Lower leg skin (tissue), 4 donors: ENCODE measurements around the gene LHX3. TPM values are rescaled to one million over a fixed set of nuclear protein-coding genes. Genes with fewer than 3 reads are reported as not detected.

ENCODE experiments used
- DNase-seq, 2 donors: peaks; one replicate each; pipeline ENCODE4 v3.0.0-alpha.2; 2019; ENCODE audit warnings: low spot score in 2 of 2
- H3K4me3 ChIP-seq: fragments of 200-600 bp; sonication (generic); 2 replicates; pipeline ENCODE4 v1.5.1; 2017; ENCODE audit warnings: mild to moderate bottlenecking, low read depth; ENCODE audit not compliant: poor library complexity, severe bottlenecking
- CTCF ChIP-seq, 3 donors: fragments of 450-650 bp; IDR thresholded peaks; one replicate each; pipeline ENCODE4 v1.5.1; 2016; ENCODE audit warnings: antibody characterized with exemption in 3 of 3, mild to moderate bottlenecking in 3 of 3, moderate library complexity in 2 of 3
- POLR2A ChIP-seq, 2 donors: fragments of 450-650 bp; IDR thresholded peaks; one replicate each; pipeline ENCODE4 v1.6.1; 2016 to 2017; ENCODE audit warnings: antibody characterized with exemption in 2 of 2, mild to moderate bottlenecking in 1 of 2, moderate library complexity in 1 of 2
- WGBS, 2 donors: methylation state at CpG; one replicate each; pipeline ENCODE4 v1.1.5; 2018; 5-methylcytosine and 5-hydroxymethylcytosine counted together
- intact Hi-C: fragments of 100-400 bp; cut with DNase I; formaldehyde crosslinking; loops from one replicate; pipeline ENCODE4 v1.15.0; 2023; ENCODE audit warnings: low total_unique reads
- total RNA-seq, 4 donors: library from RNA; depleted of rRNA; stranded (reverse); fragments of >200 nt; gene quantifications; one replicate each; pipeline ENCODE4 v1.1.0, GENCODE V29; 2016

The LHX3 gene
- total RNA-seq, 4 donors from 2014 or later, result 0.42 TPM; not detected in 3

- 26 to 27% methylated on average over 13 to 20 of the region's 28 CpGs for WGBS, 2 donors
- intact Hi-C loops, result no loop called here
Observed at GRCh38 chr9:136189394-136190236, 15.3 kb downstream of the LHX3 start.

GRCh38 chr9:136187683-136188586, 17.0 kb downstream of the LHX3 start:
- intact Hi-C loops, result no loop called here
- 61 to 65% methylated on average over 25 of the region's 25 CpGs for WGBS, 2 donors
- no peak for TF ChIP-seq POLR2A (IDR thresholded peaks at IDR 0.05)
- no peak for TF ChIP-seq CTCF (IDR thresholded peaks at IDR 0.05)
- no peak overlapping the region for H3K4me3 ChIP-seq
- DNase-seq, result no peak

More at GRCh38 chr9:136189394-136190236, 15.3 kb downstream of the LHX3 start:
- TF ChIP-seq POLR2A (IDR thresholded peaks at IDR 0.05), result no peak
- TF ChIP-seq CTCF (IDR thresholded peaks at IDR 0.05), result no peak
- DNase-seq, result no peak
- H3K4me3 ChIP-seq, result no peak overlapping the region

- TF ChIP-seq CTCF (IDR thresholded peaks at IDR 0.05) (no peak), POLR2A (IDR thresholded peaks at IDR 0.05) (no peak)
- intact Hi-C loops, result no loop called here
- no peak overlapping the region for H3K4me3 ChIP-seq
- DNase-seq, result no peak
- WGBS, 2 donors, result 88 to 90% methylated on average over 18 of the region's 18 CpGs
Observed at GRCh38 chr9:136187197-136187596, 17.7 kb downstream of the LHX3 start.

GRCh38 chr9:136186386-136186785, 18.5 kb downstream of the LHX3 start:
- TF ChIP-seq CTCF (IDR thresholded peaks at IDR 0.05), result no peak
- WGBS, 2 donors, result 66 to 68% methylated on average over 14 of the region's 14 CpGs
- intact Hi-C loops, result no loop called here
- no peak for DNase-seq
- H3K4me3 ChIP-seq, result no peak overlapping the region

GRCh38 chr9:136185596-136186366, 19.1 kb downstream of the LHX3 start:
- WGBS, 2 donors, result 55 to 60% methylated on average over 24 to 32 of the region's 32 CpGs
- no peak for DNase-seq
- intact Hi-C loops, result no loop called here
- no peak overlapping the region for H3K4me3 ChIP-seq
- TF ChIP-seq POLR2A (IDR thresholded peaks at IDR 0.05) (no peak), CTCF (IDR thresholded peaks at IDR 0.05) (no peak)
